Ovary (tissue), 3 donors: Measurements from ENCODE around the gene OSM.

ENCODE experiments used
- EP300 ChIP-seq: sonication (generic); formaldehyde crosslinking; IDR thresholded peaks from one replicate; pipeline ENCODE4 v1.6.1; 2017; ENCODE audit warnings: antibody characterized with exemption
- POLR2A ChIP-seq: fragments of 450-650 bp; IDR thresholded peaks from one replicate; pipeline ENCODE4 v1.6.1; 2017; ENCODE audit warnings: antibody characterized with exemption, mild to moderate bottlenecking, moderate library complexity
- TF ChIP-seq, protein P1 (sequence below), 3 donors: fragments of 450-650 bp in 2 of 3; fragments of 200-600 bp in 1 of 3; IDR thresholded peaks; one replicate each; pipeline versions ENCODE4 v1.5.1 to v1.8.0; 2016 to 2022; ENCODE audit warnings: antibody characterized with exemption in 3 of 3, mild to moderate bottlenecking in 1 of 3
- donor health status: DM: no; HTN: no; CAD: no.

- TF ChIP-seq, protein P1, sequence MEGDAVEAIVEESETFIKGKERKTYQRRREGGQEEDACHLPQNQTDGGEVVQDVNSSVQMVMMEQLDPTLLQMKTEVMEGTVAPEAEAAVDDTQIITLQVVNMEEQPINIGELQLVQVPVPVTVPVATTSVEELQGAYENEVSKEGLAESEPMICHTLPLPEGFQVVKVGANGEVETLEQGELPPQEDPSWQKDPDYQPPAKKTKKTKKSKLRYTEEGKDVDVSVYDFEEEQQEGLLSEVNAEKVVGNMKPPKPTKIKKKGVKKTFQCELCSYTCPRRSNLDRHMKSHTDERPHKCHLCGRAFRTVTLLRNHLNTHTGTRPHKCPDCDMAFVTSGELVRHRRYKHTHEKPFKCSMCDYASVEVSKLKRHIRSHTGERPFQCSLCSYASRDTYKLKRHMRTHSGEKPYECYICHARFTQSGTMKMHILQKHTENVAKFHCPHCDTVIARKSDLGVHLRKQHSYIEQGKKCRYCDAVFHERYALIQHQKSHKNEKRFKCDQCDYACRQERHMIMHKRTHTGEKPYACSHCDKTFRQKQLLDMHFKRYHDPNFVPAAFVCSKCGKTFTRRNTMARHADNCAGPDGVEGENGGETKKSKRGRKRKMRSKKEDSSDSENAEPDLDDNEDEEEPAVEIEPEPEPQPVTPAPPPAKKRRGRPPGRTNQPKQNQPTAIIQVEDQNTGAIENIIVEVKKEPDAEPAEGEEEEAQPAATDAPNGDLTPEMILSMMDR (IDR thresholded peaks at IDR 0.05) = no peak
- TF ChIP-seq POLR2A = no peak
- no peak for TF ChIP-seq EP300
Observed at GRCh38 chr22:30312053-30312452, 45.4 kb upstream of the OSM start.
